ENCODE results near the gene SOX15.

DNA sequence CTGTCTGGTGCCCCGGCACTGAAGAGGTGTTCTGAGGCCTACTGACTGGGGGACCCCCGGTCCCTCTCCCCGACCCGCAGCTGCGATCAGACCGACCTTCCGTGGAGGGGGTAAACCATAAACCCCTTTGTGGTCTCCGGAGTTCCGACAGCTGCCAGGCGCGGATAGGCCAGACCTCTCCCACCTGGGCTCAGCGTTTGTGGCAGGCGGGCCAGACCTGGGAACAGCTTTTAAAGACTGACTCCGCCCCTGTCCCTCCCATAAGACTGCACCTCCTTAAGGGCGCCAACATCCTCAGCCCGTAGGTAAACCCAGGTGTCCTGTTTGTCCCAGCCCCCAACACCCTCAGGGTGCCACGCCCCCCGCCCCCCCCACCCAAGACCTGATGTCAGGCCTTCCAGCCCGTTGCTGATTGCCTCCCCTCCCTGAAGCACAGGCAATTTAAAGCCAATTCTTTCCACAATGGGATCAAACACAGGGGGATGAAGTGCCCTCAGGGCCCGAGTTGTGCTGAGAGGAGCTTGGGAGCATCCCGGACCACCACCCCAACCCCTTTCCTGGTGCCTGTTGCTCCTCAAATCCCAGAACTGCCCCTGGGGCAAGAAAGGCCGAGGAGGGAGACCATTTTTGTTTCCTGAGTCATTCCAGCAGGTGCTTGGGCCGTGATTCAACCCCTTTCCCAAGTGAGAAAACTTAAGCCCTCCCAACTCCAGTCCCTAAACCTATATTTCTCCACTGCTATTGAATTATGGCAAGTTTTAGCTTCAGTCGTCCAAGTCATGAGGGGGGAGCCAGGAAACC, at the start of gene SOX15:
- TF ChIP-seq, protein P1, sequence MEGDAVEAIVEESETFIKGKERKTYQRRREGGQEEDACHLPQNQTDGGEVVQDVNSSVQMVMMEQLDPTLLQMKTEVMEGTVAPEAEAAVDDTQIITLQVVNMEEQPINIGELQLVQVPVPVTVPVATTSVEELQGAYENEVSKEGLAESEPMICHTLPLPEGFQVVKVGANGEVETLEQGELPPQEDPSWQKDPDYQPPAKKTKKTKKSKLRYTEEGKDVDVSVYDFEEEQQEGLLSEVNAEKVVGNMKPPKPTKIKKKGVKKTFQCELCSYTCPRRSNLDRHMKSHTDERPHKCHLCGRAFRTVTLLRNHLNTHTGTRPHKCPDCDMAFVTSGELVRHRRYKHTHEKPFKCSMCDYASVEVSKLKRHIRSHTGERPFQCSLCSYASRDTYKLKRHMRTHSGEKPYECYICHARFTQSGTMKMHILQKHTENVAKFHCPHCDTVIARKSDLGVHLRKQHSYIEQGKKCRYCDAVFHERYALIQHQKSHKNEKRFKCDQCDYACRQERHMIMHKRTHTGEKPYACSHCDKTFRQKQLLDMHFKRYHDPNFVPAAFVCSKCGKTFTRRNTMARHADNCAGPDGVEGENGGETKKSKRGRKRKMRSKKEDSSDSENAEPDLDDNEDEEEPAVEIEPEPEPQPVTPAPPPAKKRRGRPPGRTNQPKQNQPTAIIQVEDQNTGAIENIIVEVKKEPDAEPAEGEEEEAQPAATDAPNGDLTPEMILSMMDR (IDR thresholded peaks at IDR 0.05) = no peak
- TF ChIP-seq POLR2A (IDR thresholded peaks at IDR 0.05) = no peak

Data from lower leg skin (tissue), 3 donors.